PFSK-1 (cell line): ENCODE data around the gene SND1.

ENCODE experiments used
- POLR2AphosphoS5 ChIP-seq: IDR thresholded peaks from 2 replicates; pipeline ENCODE4 v1.6.1; 2012; ENCODE audit warnings: low read depth, mild to moderate bottlenecking, control low read depth, low read length, moderate library complexity
- SIN3A ChIP-seq: IDR thresholded peaks from 2 replicates; pipeline ENCODE4 v1.6.1; 2012; ENCODE audit warnings: mild to moderate bottlenecking, low read length, moderate library complexity, borderline replicate concordance; ENCODE audit not compliant: insufficient read depth

GRCh38 chr7:128040205-128040604 lies 388.2 kb downstream of the SND1 start:
- TF ChIP-seq POLR2AphosphoS5 (no peak), SIN3A (no peak)
